Ishikawa (cell line): ENCODE data around the gene RETN.

ENCODE experiments used
- CEBPB ChIP-seq: IDR thresholded peaks from 2 replicates; pipeline ENCODE4 v1.6.1; 2012
- CREB1 ChIP-seq: IDR thresholded peaks from 2 replicates; pipeline ENCODE4 v1.6.1; 2012; ENCODE audit warnings: low read depth
- EGR1 ChIP-seq: IDR thresholded peaks from 2 replicates; pipeline ENCODE4 v1.6.1; 2012
- EP300 ChIP-seq: IDR thresholded peaks from 2 replicates; pipeline ENCODE4 v1.6.1; 2012; ENCODE audit warnings: borderline replicate concordance
- FOXM1 ChIP-seq: IDR thresholded peaks from 2 replicates; pipeline ENCODE4 v1.6.1; 2012; ENCODE audit warnings: low read depth, borderline replicate concordance
- NFIC ChIP-seq: IDR thresholded peaks from 2 replicates; pipeline ENCODE4 v1.6.1; 2012
- RAD21 ChIP-seq: IDR thresholded peaks from 2 replicates; pipeline ENCODE4 v1.6.1; 2012; ENCODE audit warnings: low read depth
- TAF1 ChIP-seq: IDR thresholded peaks from 2 replicates; pipeline ENCODE4 v1.6.1; 2012; ENCODE audit warnings: low read depth, mild to moderate bottlenecking
- TCF12 ChIP-seq: IDR thresholded peaks from 2 replicates; pipeline ENCODE4 v1.6.1; 2012; ENCODE audit warnings: low read depth
- TEAD4 ChIP-seq: IDR thresholded peaks from 2 replicates; pipeline ENCODE4 v1.6.1; 2012
- YY1 ChIP-seq: IDR thresholded peaks from 2 replicates; pipeline ENCODE4 v1.6.1; 2012; ENCODE audit warnings: low read depth
- ZBTB7A ChIP-seq: IDR thresholded peaks from 2 replicates; pipeline ENCODE4 v1.6.1; 2012; ENCODE audit warnings: low read depth
- TF ChIP-seq, protein P1 (sequence below): IDR thresholded peaks from 2 replicates; pipeline ENCODE4 v1.6.1; 2012
- TF ChIP-seq, protein P2 (sequence below): IDR thresholded peaks from 2 replicates; pipeline ENCODE4 v1.6.1; 2012; ENCODE audit warnings: low read depth, mild to moderate bottlenecking
- TF ChIP-seq, protein P3 (sequence below): IDR thresholded peaks from 2 replicates; pipeline ENCODE4 v1.6.1; 2012

Gene RETN

DNA sequence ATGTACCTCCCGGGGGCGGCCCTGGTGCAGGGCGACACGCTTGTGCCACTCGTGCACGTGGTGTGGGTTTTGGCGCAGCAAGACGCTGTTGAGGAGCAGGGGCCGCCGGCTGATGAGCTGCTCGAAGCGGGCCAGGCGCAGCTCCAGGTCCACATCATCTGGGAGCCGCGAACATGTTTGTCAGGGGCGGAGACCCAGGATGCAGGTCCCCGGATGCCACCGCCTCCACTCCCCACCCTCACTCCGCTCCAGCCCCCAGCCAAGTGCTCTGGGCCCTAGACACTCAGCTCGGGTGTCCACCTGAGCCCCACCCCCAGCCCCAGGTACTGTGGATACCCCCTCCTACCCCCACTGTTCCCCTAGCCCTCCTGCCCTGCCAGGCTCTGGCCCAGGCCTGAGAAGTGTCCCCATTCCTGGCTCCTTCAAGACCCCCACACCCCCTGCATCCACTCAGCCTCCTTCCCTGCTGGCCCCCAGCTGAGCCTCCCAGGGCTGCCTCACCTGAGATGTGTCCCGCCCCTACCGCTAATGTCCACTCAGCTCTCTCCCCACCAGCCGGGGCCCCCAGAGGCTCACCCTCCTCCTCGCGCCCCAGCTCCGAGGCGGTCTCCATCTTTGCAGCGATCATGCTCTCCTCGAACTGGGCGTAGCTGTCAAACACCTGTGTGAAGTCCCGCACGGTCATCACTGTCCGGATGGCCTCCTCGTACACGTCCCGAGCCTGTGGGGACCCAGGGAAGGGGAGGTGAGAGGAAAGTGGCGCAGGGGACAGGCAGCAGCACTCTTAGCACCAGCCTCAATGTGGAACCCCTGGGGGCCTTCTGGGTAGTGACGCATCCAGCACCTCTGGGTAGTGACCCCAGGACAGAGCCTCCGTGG lies 44.9 kb upstream of the RETN start:
- TF ChIP-seq TEAD4 (no peak), FOXM1 (no peak), CEBPB (no peak), EGR1 (no peak), NFIC (no peak), RAD21 (no peak), EP300 (no peak), ZBTB7A (no peak), YY1 (no peak), CREB1 (no peak), TAF1 (no peak)
- TF ChIP-seq, protein P1, sequence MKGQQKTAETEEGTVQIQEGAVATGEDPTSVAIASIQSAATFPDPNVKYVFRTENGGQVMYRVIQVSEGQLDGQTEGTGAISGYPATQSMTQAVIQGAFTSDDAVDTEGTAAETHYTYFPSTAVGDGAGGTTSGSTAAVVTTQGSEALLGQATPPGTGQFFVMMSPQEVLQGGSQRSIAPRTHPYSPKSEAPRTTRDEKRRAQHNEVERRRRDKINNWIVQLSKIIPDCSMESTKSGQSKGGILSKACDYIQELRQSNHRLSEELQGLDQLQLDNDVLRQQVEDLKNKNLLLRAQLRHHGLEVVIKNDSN = no peak
- TF ChIP-seq, protein P2, sequence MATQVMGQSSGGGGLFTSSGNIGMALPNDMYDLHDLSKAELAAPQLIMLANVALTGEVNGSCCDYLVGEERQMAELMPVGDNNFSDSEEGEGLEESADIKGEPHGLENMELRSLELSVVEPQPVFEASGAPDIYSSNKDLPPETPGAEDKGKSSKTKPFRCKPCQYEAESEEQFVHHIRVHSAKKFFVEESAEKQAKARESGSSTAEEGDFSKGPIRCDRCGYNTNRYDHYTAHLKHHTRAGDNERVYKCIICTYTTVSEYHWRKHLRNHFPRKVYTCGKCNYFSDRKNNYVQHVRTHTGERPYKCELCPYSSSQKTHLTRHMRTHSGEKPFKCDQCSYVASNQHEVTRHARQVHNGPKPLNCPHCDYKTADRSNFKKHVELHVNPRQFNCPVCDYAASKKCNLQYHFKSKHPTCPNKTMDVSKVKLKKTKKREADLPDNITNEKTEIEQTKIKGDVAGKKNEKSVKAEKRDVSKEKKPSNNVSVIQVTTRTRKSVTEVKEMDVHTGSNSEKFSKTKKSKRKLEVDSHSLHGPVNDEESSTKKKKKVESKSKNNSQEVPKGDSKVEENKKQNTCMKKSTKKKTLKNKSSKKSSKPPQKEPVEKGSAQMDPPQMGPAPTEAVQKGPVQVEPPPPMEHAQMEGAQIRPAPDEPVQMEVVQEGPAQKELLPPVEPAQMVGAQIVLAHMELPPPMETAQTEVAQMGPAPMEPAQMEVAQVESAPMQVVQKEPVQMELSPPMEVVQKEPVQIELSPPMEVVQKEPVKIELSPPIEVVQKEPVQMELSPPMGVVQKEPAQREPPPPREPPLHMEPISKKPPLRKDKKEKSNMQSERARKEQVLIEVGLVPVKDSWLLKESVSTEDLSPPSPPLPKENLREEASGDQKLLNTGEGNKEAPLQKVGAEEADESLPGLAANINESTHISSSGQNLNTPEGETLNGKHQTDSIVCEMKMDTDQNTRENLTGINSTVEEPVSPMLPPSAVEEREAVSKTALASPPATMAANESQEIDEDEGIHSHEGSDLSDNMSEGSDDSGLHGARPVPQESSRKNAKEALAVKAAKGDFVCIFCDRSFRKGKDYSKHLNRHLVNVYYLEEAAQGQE = no peak
- TF ChIP-seq, protein P3, sequence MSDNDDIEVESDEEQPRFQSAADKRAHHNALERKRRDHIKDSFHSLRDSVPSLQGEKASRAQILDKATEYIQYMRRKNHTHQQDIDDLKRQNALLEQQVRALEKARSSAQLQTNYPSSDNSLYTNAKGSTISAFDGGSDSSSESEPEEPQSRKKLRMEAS = no peak

DNA sequence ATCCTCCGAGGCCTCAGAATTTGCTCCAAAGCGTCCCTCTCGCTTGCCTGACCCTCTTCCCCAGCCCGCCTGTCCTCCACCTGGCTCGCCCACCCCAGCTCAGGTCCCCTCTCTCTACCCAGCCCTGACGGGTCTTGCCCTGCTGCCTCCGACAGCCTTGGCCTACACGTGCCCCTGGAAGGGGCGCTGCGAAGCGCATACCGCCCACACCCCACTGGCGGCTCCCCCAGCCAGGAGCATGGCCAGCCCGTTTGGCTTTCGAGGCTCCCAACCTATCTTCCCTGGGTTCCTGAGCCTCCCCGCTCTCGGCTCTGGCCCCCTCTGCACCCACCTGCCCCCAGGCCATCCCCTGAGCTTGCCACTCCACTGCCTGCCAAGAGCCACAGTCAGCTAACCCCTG lies 44.0 kb upstream of the RETN start:
- no peak for TF ChIP-seq TAF1
- TF ChIP-seq NFIC = no peak
- no peak for TF ChIP-seq YY1
- TF ChIP-seq, protein P1 = no peak
- TF ChIP-seq TCF12 = no peak
- TF ChIP-seq TEAD4 = no peak
- no peak for TF ChIP-seq RAD21
- TF ChIP-seq EP300 = no peak
- TF ChIP-seq, protein P2 = no peak

DNA sequence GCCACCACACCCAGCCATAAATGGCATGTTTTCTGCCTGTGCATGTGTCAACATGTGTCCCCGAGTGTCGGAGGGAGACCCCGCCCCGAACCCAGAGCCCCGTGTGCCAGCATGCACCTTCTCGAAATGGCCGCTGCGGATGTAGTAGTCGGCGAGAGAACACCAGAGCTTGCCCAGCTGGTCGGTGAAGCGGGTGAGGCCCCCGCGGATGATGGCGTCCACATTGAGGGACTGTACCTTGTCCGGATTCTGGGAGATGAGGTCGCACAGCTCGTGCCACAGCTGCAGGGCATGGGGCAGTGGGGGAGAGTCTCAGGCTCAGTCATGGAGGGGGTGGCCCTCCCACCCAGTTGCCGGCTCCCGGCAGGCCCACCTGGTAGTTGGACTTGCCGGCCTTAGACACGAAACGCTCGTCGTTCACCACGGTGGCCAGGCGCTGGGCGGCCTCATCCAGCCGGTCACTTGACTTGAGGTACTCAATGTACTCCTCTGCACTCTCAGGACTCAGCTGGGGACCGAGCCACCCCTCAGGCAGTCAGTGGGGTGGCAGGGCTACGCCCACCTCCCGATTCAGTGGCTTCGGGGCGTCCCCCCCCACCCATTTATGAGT lies 43.0 kb upstream of the RETN start:
- TF ChIP-seq RAD21 (no peak), NFIC (no peak), TEAD4 (no peak), FOXM1 (no peak)

DNA sequence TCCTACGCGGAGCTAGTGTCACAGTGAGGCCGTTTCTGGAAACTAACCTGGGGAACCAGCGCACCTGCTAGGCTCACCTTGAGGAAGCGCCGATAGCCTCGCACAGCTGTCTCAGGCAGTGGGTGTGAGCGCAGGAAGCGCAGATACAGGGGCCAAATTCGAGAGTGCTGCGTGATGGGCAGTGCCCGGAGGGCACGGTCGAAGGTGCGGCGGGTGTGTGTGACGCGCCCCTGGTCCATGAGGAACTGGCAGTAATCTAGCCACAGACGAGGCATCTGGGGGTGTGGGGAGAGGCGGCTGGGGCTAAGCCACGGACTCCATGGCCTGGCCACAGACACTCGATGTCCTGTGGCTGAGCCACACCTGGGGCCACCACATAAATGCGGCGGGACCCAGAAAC lies 41.7 kb upstream of the RETN start:
- TF ChIP-seq EGR1 (no peak), CEBPB (no peak), EP300 (no peak), ZBTB7A (no peak)
- TF ChIP-seq, protein P2 = no peak
- TF ChIP-seq, protein P3 = no peak
